IMR-90 (cell line): ENCODE results near the gene PITPNC1. TPM values are rescaled to one million over a fixed set of nuclear protein-coding genes. Genes with fewer than 3 reads are reported as not detected.

Experiments
- ATAC-seq: fragments of 200-7000 bp; cut with Tn5 transposase; 2 replicates; pipeline ENCODE4 v1.9.1; 2020; ENCODE audit warnings: low read depth, mild to moderate bottlenecking, moderate library complexity
- BruUV-seq: library from RNA; stranded (reverse); fragments of 400-500 nt; replicated peaks from 2 replicates; lab custom pipeline; 2021; lab: Mats Ljungman, UMichigan
- CTCF ChIA-PET: fragments of 300-600 bp; formaldehyde crosslinking; extraction: SDS; loops from one replicate; lab custom pipeline; 2021; ENCODE audit warnings: antibody characterized with exemption; lab: Yijun Ruan, JAX
- POLR2A ChIA-PET: fragments of 300-600 bp; sonication (Branson Sonifier 250); formaldehyde crosslinking; loops from one replicate; lab custom pipeline; 2022; ENCODE audit warnings: antibody characterized with exemption; ENCODE audit not compliant: unreplicated experiment; lab: Charles Lee
- DNase-seq: peaks from one replicate; pipeline ENCODE4 v3.0.0; 2013
- H2AFZ ChIP-seq: replicated peaks from 2 replicates; pipeline ENCODE3; 2013; ENCODE audit warnings: low read length, mild to moderate bottlenecking; ENCODE audit not compliant: poor library complexity
- H2AK5ac ChIP-seq: 2 replicates; pipeline ENCODE4 v1.6.1; 2013; ENCODE audit warnings: low read depth, low read length, inconsistent platforms
- H2AK9ac ChIP-seq: replicated peaks from 2 replicates; pipeline ENCODE3; 2013; ENCODE audit warnings: mild to moderate bottlenecking, low read depth, low read length, moderate library complexity; ENCODE audit not compliant: poor library complexity
- H2BK120ac ChIP-seq: 2 replicates; pipeline ENCODE4 v1.6.1; 2013; ENCODE audit warnings: low read depth, low read length, inconsistent platforms
- H2BK15ac ChIP-seq: 3 replicates; pipeline ENCODE4 v1.6.1; 2013; ENCODE audit warnings: low read depth, low read length, inconsistent platforms
- H2BK20ac ChIP-seq: 2 replicates; pipeline ENCODE4 v1.6.1; 2013; ENCODE audit warnings: low read depth, mild to moderate bottlenecking, inconsistent platforms, low read length, moderate library complexity
- H2BK5ac ChIP-seq: 2 replicates; pipeline ENCODE4 v1.6.1; 2013; ENCODE audit warnings: mild to moderate bottlenecking, low read depth, low read length, inconsistent platforms; ENCODE audit not compliant: poor library complexity, severe bottlenecking
- H3K14ac ChIP-seq: replicated peaks from 2 replicates; pipeline ENCODE4 v1.6.1; 2013; ENCODE audit warnings: low read depth, low read length, inconsistent platforms
- H3K18ac ChIP-seq: 2 replicates; pipeline ENCODE4 v1.6.1; 2013; ENCODE audit warnings: low read depth, low read length, control low read depth
- H3K23ac ChIP-seq: 2 replicates; pipeline ENCODE4 v1.6.1; 2013; ENCODE audit warnings: low read depth, low read length, inconsistent platforms
- H3K27ac ChIP-seq: 2 replicates; pipeline ENCODE4 v1.5.1; 2013; ENCODE audit warnings: mild to moderate bottlenecking, control low read depth, low read length; ENCODE audit not compliant: insufficient read depth
- H3K27me3 ChIP-seq: 2 replicates; pipeline ENCODE4 v1.6.1; 2013; ENCODE audit warnings: low read length; ENCODE audit not compliant: control insufficient read depth, insufficient read depth
- H3K36me3 ChIP-seq: 2 replicates; pipeline ENCODE4 v1.6.1; 2013; ENCODE audit warnings: low read length, mixed read lengths; ENCODE audit not compliant: control insufficient read depth, insufficient read depth
- H3K4ac ChIP-seq: 2 replicates; pipeline ENCODE4 v1.6.1; 2013; ENCODE audit warnings: low read depth, low read length, inconsistent platforms
- H3K4me1 ChIP-seq: 2 replicates; pipeline ENCODE4 v1.6.1; 2013; ENCODE audit warnings: low read length, mixed read lengths; ENCODE audit not compliant: control insufficient read depth, insufficient read depth
- H3K4me2 ChIP-seq: 2 replicates; pipeline ENCODE4 v1.6.1; 2013; ENCODE audit warnings: low read depth, mild to moderate bottlenecking, control low read depth, low read length, moderate library complexity
- H3K4me3 ChIP-seq: 2 replicates; pipeline ENCODE4 v1.5.1; 2013; ENCODE audit warnings: low read depth, mild to moderate bottlenecking, control low read depth, low read length, moderate library complexity; ENCODE audit not compliant: insufficient read depth
- H3K56ac ChIP-seq: 2 replicates; pipeline ENCODE4 v1.6.1; 2013; ENCODE audit warnings: low read length, inconsistent platforms; ENCODE audit not compliant: insufficient read depth; ENCODE audit errors: extremely low read depth
- H3K79me1 ChIP-seq, 2 experiments: 2 replicates each; pipeline ENCODE4 v1.6.1; 2013; ENCODE audit warnings: low read length in 2 of 2, inconsistent platforms in 1 of 2, low read depth in 1 of 2
- H3K9ac ChIP-seq: 2 replicates; pipeline ENCODE4 v1.6.1; 2013; ENCODE audit warnings: low read depth, low read length, control low read depth
- H3K9me1 ChIP-seq: 2 replicates; pipeline ENCODE4 v1.6.1; 2013; ENCODE audit warnings: low read length, inconsistent platforms; ENCODE audit not compliant: insufficient read depth
- H3K9me3 ChIP-seq: 2 replicates; pipeline ENCODE4 v1.6.1; 2013; ENCODE audit warnings: low read length; ENCODE audit not compliant: control insufficient read depth, insufficient read depth
- H4K20me1 ChIP-seq: 2 replicates; pipeline ENCODE4 v1.6.1; 2013; ENCODE audit warnings: low read length, inconsistent platforms; ENCODE audit not compliant: insufficient read depth
- H4K5ac ChIP-seq: 2 replicates; pipeline ENCODE4 v1.6.1; 2013; ENCODE audit warnings: mild to moderate bottlenecking, low read depth, low read length, control low read depth
- H4K8ac ChIP-seq, 2 experiments: 2 replicates each; pipeline ENCODE4 v1.6.1; 2013; ENCODE audit warnings: low read depth in 2 of 2, low read length in 2 of 2, control low read depth in 1 of 2, inconsistent platforms in 1 of 2
- H4K91ac ChIP-seq: 2 replicates; pipeline ENCODE4 v1.6.1; 2013; ENCODE audit warnings: low read depth, low read length, inconsistent platforms; ENCODE audit not compliant: insufficient read depth
- BHLHE40 ChIP-seq: fragments of 150-350 bp; IDR thresholded peaks from 2 replicates; pipeline ENCODE4 v1.6.1; 2016; ENCODE audit warnings: mild to moderate bottlenecking, low read depth, low read length
- CEBPB ChIP-seq: IDR thresholded peaks from 2 replicates; pipeline ENCODE4 v1.6.1; 2012; ENCODE audit warnings: low read depth, low read length, improper control_type of control experiment
- CHD1 ChIP-seq: IDR thresholded peaks from 2 replicates; pipeline ENCODE4 v1.6.1; 2012; ENCODE audit warnings: low read depth, low read length, improper control_type of control experiment
- CTCF ChIP-seq: conservative IDR thresholded peaks from 2 replicates; pipeline ENCODE4 v1.5.1; 2012; ENCODE audit warnings: mild to moderate bottlenecking, low read depth, low read length, improper control_type of control experiment
- ELK1 ChIP-seq: fragments of 150-350 bp; IDR thresholded peaks from 2 replicates; pipeline ENCODE4 v1.6.1; 2016; ENCODE audit warnings: low read depth, mild to moderate bottlenecking, low read length, moderate library complexity, borderline replicate concordance
- FOS ChIP-seq: fragments of 150-350 bp; IDR thresholded peaks from 2 replicates; pipeline ENCODE4 v1.6.1; 2016; ENCODE audit warnings: low read depth, low read length
- MAFK ChIP-seq: IDR thresholded peaks from 2 replicates; pipeline ENCODE4 v1.6.1; 2012; ENCODE audit warnings: low read depth, low read length, improper control_type of control experiment
- MAZ ChIP-seq: IDR thresholded peaks from 2 replicates; pipeline ENCODE4 v1.6.1; 2012; ENCODE audit warnings: low read depth, mild to moderate bottlenecking, low read length, improper control_type of control experiment, moderate library complexity, borderline replicate concordance
- MXI1 ChIP-seq: IDR thresholded peaks from 2 replicates; pipeline ENCODE4 v1.6.1; 2012; ENCODE audit warnings: low read depth, mild to moderate bottlenecking, low read length, moderate library complexity, borderline replicate concordance
- NFE2L2 ChIP-seq: fragments of 150-350 bp; IDR thresholded peaks from 2 replicates; pipeline ENCODE4 v1.6.1; 2016; ENCODE audit warnings: low read depth, mild to moderate bottlenecking, low read length
- POLR2A ChIP-seq: IDR thresholded peaks from 2 replicates; pipeline ENCODE4 v1.6.1; 2012; ENCODE audit warnings: mild to moderate bottlenecking, low read depth, low read length
- RAD21 ChIP-seq: IDR thresholded peaks from 2 replicates; pipeline ENCODE4 v1.6.1; 2012; ENCODE audit warnings: low read length, improper control_type of control experiment
- RCOR1 ChIP-seq: IDR thresholded peaks from 2 replicates; pipeline ENCODE4 v1.6.1; 2012; ENCODE audit warnings: mild to moderate bottlenecking, low read length, improper control_type of control experiment; ENCODE audit not compliant: insufficient replicate concordance
- RFX5 ChIP-seq: IDR thresholded peaks from 2 replicates; pipeline ENCODE4 v1.8.0; 2012; ENCODE audit warnings: low read depth, mild to moderate bottlenecking, low read length, moderate library complexity
- SMC3 ChIP-seq: fragments of 150-350 bp; IDR thresholded peaks from 2 replicates; pipeline ENCODE4 v1.6.1; 2016; ENCODE audit warnings: low read depth, mild to moderate bottlenecking, antibody characterized with exemption, low read length, moderate library complexity
- USF2 ChIP-seq: fragments of 150-350 bp; IDR thresholded peaks from 2 replicates; pipeline ENCODE4 v1.6.1; 2017; ENCODE audit warnings: mild to moderate bottlenecking, antibody characterized with exemption, low read length, low read depth
- WGBS, 2 experiments: methylation state at CpG; one replicate each; pipeline versions ENCODE4 v1.1.5 to v1.1.7; 2013; ENCODE audit warnings: missing lambda C conversion rate in 2 of 2; ENCODE audit not compliant: insufficient read length in 1 of 2; ENCODE audit errors: extremely low coverage in 2 of 2; 5-methylcytosine and 5-hydroxymethylcytosine counted together
- dilution Hi-C: fragments of 300-500 bp; cut with HindIII; formaldehyde crosslinking; loops from one replicate; pipeline ENCODE4 v1.14.3; 2018; ENCODE audit warnings: low sequenced_read_pairs; ENCODE audit not compliant: unreplicated experiment
- in situ Hi-C: fragments of 300-500 bp; cut with MboI; formaldehyde crosslinking; loops from 3 replicates; pipeline ENCODE4 v1.14.3; 2019; ENCODE audit warnings: low sequenced_read_pairs, inconsistent platforms, mixed read lengths
- intact Hi-C: fragments of 100-400 bp; cut with micrococcal nuclease; formaldehyde crosslinking; loops from 2 replicates; pipeline ENCODE4 v1.10.0; 2022
- polyA plus RNA-seq, 3 experiments: library from polyadenylated mRNA; depleted of rRNA; stranded (reverse); fragments of >200 nt; gene quantifications; 2 replicates each; pipeline ENCODE4 v1.2.3, GENCODE V29; 2012; ENCODE audit warnings: low replicate concordance in 1 of 3
- total RNA-seq: library from RNA; depleted of rRNA; stranded (reverse); fragments of >200 nt; gene quantifications from 2 replicates; pipeline ENCODE4 v1.2.3, GENCODE V29; 2012

Gene PITPNC1
- total and polyA plus RNA-seq, 2 of the 4 experiments (the other 2 are of a cell fraction): 4.1 TPM

- ChIA-PET POLR2A (no interaction called here), CTCF (no interaction called here)
- Histone ChIP-seq H4K20me1 (no peaks in the 10 kb centered on the region), H3K4me3 (no peak overlapping the region), H3K4ac (no peak overlapping the region), H3K27ac (no peak overlapping the region), H3K18ac (no peak overlapping the region), H2BK15ac (no peak overlapping the region), H2BK120ac (no peak overlapping the region), H4K5ac (no peak overlapping the region), H3K56ac (no peak overlapping the region), H2BK5ac (no peak overlapping the region), H2AK5ac (no peak overlapping the region), H3K9me1 (no peaks in the 10 kb centered on the region), H3K4me1 (no peaks in the 10 kb centered on the region), H3K9me3 (0 out of 2 replicates have a peak, but pooled peaks cover 2% of the 10 kb centered on the region), H3K14ac (no peak overlapping the region), H2BK20ac (no peak overlapping the region), H2AK9ac (no peak overlapping the region), H2AFZ (no peak overlapping the region), H4K91ac (no peak overlapping the region), H3K23ac (no peak overlapping the region), H3K27me3 (no peaks in the 10 kb centered on the region), H3K4me2 (no peak overlapping the region), H3K79me1 (no peaks in the 10 kb centered on the region), H4K8ac (no peak overlapping the region), H3K36me3 (no peaks in the 10 kb centered on the region), H3K9ac (no peak overlapping the region)
- dilution Hi-C loops (no loop called here), in situ Hi-C loops (no loop called here), intact Hi-C loops (no loop called here)
- BruUV-seq: no TSS peak
- no peak for ATAC-seq
- no peak for DNase-seq
- TF ChIP-seq CEBPB: no peak
- TF ChIP-seq RAD21: no peak
- TF ChIP-seq POLR2A: no peak
- TF ChIP-seq NFE2L2: no peak
- TF ChIP-seq ELK1: no peak
- TF ChIP-seq SMC3: no peak
- no peak for TF ChIP-seq CHD1
- TF ChIP-seq RFX5: no peak
- TF ChIP-seq CTCF: no peak
- no peak for TF ChIP-seq BHLHE40
- no peak for TF ChIP-seq MAFK
- no peak for TF ChIP-seq USF2
- TF ChIP-seq MXI1: no peak
- TF ChIP-seq FOS: no peak
- TF ChIP-seq MAZ: no peak
- no peak for TF ChIP-seq RCOR1
- 100% methylated on average over 1 of the region's 8 CpGs; no CpG with 5 or more reads in 1 of the 2 experiments for WGBS, 2 experiments
Measured at GRCh38 chr17:67656494-67657203, 279.6 kb downstream of the PITPNC1 start.
